GM21619 (cell line): ENCODE data around the gene ASCL2.

ENCODE experiments used
- ATAC-seq: cut with Tn5 transposase; IDR thresholded peaks from one replicate; pipeline ENCODE4 v1.9.1; 2021; ENCODE audit not compliant: unreplicated experiment

Gene ASCL2, protein sequence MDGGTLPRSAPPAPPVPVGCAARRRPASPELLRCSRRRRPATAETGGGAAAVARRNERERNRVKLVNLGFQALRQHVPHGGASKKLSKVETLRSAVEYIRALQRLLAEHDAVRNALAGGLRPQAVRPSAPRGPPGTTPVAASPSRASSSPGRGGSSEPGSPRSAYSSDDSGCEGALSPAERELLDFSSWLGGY

DNA sequence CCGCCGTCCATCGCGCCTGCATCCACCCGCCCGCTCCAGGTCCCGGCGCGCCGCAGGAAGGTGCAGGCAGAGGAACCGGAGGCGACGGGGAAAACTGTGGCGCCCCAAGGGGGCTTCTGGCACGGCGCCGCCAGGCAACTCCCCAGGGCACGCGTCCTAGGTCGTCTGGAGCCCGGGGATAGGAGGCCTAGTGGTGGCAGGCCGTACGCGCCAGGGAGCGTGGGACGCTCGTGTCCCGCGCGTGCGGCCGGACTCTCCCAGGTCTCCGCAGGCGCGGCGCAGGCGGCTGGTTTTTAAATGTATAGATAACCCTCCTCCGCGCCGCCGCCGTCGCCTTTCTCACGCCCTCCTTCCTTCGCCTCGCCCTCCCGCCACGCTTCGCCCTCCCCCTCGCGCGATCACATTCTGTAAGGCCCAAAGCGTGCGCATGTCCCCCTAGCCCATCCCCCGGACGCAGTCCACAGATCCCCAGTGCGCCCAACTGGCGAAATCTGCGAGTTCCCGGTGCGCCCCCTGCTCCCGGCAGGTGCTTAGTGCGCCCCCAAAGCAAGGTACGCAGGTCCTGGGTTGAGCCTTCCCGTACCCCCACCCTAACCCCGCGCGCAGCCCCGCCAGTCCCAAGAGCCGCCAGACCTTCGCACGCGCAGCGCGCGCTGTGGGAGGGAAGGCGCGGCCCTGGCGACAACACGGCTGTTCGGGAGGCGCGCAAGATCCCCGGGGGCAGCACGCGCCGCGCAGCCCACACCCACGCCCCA, at the start of gene ASCL2:
ASCL2 (minus strand) TSS at position 267 of the 755 bp plus-strand sequence; CDS start at position 11, 256 bp downstream.
- no peak for ATAC-seq

DNA sequence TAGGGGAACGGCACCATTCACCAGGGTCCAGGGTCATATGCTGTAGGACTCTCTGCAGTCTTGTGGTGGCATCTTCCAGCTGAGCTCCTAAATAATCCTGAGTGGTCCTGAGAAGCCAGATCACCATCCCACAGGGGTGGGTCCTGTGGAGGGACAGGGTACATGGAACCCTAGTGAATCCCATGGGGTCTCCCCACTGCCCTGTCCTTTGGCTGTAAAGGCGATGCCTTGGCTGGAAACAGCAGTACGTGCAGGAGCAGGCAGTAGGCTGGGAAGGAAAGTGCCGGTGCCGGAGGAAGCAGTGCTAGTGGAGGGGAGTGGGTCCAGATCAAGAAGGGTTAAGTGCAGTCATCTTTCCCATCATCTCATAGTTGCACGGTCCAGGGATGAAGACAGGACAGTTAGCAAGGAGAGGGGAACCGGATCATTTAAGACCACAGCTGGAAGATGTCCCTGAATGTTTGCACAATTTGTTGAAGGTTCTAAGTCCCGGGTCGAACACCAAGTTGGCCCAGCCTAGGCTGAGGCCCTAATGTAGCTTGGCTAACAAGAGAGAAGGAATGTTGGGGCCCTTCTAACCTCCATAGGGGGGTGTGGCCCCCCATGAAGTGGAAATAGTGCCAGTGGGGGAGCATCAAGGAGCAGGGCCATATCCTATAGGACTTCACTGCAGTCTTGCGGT, 49.5 kb upstream of the ASCL2 start:
- ATAC-seq: no peak

DNA sequence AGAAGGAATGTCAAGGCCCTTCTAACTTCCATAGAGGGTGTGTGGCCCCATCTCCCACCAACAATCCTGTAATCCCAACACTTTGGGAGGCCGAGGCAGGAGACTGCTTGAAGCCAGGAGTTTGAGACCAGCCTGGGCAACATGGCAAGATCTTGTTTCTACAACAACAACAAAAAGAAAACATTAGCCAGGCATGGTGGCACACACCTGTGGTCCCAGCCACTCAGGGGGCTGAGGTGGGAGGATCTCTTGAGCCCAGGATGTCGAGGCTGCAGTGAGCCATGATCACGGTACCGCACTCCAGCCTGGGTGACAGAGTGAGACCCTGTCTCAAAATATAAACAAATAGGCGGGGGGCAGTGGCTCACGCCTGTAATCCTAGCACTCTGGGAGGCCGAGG, 48.3 kb upstream of the ASCL2 start:
- no peak for ATAC-seq

DNA sequence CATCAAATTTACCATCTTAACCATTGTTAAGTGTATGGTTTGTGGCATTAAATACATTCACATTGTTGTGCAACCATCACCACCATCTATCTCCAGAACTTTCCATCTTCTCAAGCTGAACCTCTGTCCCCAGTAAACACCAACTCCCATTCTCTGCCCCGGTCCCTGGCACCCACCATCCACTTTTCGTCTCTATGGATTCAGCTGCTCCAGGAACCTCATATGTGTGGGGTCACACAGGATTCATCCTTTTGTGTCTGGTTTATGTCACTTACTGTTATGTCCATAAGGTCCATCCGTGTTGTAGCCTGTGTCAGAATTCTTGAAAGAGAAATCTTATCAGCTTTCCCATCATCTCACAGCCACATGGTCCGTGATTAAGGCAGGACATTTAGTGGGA, 47.7 kb upstream of the ASCL2 start:
- ATAC-seq: no peak

DNA sequence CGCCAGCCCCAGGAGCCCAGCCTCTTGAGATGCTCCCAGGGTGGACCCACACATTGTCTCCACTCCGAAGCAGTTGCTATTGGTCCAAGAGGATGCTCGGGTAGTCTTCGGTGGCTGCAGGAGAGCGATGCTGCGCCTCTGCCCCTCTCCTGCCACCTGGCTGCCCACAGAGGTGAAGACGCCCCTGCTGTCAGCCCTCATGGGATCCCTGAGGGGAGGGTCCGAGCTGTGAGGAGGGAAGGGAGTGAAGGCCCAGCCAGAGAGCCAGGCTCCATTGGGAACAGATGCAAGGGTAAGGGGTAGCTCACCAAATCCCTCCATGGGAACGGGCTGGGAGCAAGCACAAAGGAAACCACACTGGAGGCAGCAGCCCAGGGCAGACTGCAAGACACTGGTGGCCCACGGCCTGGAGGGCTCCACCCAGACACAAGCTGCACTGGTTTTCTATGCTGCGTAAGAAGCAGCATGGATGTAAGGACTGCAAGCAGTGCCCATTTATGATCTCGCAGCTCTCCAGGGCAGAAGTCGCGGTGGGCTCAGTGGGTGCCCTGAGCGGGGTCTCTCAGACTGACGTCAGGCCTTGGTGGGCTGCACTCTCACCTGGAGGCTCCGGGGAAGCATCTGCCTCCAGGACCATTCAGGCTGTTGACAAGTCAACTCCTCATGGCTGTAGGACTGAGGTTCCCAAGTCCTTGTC, 47.1 kb upstream of the ASCL2 start:
- no peak for ATAC-seq

DNA sequence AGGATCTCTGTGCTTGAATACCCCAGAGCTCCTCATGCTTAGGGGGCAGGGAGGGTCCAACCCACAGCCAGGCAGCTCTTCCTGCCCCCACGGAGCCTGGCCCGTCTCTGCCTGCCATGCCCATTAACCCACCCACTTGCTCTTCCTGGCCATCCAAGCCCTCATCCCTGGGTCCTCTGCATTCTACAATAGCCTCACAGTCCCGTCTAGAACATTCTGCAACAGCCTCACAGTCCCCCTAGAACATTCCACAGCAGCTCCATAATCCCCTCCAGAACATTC, 46.5 kb upstream of the ASCL2 start:
- ATAC-seq: no peak

DNA sequence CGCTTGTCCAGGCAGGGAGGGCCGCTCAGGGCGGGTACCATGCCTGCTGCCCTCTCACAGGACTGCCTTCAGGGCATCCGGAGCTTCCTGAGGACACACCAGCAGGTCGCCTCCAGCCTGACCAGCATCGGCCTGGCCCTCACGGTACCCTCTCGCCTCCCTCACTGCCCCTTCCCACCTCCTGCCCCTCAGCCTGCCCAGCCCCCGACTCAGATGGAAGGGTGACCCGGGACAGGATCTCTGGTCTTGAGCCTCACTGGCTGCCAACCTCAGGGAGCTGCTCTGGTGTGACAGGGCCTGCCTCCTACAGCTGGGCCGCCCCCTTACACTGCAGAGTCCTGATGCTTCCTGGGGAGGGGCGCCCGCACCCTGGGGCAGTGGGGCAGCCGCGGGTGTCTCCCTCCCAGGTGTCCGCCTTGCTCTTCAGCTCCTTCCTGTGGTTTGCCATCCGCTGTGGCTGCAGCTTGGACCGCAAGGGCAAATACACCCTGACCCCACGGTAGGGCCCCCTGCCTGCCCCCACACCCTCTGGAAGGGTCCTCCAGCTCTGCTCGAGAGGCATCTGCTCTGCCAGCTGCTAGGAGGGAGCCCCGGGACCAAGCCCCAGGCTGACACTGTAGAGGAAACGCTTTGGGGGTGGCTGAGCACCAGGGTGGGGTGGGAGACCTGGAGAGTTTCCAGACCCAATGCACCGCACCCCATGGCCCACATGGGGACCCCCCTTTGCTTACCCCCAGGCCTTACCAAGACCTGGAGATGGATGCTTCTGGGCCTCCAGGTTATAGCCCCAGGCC, 46.0 kb upstream of the ASCL2 start:
- ATAC-seq: no peak

DNA sequence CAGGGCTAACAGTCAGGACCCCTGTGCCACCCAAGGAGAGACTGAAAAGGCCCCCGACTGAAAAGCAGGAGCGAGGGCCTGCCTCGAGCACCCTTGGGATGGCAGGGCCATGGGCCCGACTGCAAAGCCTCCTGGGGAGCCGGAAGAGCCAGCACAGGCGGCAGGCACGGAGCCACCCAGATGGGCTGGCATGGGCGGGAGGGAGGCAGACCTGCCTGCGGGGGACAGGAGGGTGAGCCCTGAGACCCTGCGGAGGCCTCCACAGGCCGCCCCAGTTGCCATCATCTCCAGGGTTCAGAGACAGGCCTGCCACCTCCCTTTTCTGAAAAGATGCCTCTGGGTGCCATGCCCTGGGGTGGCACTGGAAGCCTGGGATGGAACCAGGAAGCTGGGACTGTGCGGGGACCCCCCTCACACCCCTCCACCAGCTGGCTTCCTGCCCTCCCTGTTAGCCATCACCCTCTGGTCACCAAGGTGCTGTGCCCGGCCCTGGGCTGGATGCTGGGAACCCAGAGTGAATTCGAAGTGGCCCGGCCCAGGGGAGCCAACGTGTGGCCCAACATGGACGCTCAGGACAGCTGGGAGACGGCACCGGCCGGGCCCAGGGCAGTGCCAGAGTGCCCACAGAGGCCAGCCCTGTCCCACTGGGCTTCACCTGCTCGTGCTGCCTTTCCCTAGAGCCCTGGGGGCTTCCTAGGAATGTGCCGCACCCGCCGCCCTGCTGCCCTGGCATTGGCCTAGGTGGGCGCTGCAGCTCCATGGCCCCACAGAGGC, 45.2 kb upstream of the ASCL2 start:
- ATAC-seq: no peak

DNA sequence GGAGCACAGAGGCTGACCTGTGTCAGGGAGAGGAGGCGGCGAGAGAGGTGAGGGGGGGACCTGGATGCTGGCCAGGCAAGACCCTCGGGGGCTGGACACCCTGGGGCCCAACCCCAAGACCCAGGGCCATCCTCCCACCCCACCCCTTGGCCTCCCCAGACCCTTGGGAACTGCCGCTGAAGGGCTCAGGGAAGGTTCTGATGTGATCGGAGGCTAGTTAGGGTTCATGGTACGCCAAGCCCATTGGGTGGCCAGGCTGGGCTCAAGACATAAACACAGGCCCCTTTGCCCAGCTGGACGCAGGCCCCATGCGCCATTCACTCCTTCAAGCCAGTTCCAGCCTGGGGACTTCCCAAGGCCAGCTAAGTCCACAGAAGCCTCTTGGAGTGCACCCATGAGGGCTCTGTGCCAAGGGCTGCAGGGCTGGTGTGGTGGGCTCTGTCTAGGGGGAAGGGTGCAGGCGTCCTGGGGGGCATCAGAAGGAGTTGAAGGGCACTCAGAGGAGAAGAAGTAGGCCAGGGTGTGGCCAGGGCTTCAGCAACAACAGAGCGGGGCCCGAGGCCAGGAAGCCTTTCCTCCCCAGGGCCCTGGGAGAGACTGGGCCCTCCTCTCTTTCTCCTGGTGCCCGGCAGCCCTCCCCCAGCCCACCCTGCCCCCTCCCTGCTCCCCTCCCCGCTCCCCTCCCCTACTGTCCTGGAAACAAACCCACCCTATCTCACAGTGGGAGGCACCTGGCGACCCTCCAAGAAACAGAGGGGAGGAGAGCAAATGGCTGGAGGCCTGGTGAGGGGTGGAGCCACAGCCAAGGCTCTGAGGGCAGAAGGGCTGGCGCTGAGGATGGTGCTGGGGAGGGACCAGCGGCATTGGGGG, 44.4 kb upstream of the ASCL2 start:
- no peak for ATAC-seq

DNA sequence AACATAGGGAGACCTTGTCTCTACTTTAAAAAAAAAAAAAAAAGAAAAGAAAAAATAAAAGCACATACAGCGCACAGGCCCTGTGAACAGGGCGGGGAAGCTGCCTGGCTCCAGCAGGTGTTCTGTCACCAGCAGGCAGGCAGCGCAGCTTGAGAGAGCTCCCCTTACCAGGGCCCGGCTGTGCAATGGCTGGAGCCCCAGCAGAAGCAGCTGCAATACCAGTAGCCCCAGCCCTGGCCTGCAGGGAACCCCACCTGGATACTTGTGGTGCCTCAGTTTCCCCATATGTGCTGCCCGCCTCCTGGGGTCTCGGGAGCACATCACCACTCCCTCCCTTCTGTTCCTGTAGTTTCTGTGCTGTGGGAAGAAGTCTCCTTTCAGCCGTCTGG, 43.7 kb upstream of the ASCL2 start:
- ATAC-seq: no peak

DNA sequence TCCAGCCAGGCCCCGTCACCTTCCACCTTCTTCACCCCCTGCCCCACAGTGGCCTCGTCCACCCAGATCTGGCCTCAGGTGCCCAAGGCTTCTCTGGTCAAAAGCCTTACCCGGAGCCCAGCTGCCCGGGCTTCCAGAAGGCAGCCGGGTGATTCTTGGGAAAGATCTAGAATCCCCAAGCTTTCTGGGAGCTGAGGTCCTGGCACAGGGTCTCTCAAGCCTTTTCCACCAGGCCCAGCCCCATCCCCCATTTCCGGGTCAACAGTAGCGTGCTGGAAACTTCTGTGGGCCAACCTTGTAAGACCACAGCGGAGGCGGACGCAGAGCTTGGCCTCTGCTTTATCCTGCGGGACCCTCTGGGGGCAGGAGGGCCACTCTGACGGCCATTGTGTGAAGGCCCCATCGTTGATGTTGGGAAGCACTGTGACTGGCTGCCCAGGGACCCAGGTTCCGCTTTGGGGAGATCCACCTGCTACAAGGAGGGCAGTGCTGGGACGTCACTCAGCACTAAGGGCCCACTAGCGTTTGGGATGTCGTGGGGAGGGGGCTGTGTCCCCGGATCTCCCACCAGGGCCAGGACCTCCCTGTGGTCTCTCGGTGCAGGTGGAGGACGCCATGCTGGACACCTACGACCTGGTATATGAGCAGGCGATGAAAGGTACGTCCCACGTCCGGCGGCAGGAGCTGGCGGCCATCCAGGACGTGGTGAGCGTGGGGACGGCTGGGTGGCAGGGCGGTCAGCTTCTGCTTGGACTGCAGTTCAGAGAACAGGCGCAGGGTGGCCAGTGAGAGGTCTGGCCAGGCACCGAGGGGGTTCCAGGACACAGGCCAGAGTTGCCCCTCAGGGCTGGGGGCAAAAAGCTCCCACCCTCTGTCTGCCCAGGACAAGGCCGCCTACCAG, 42.9 kb upstream of the ASCL2 start:
- ATAC-seq: no peak

DNA sequence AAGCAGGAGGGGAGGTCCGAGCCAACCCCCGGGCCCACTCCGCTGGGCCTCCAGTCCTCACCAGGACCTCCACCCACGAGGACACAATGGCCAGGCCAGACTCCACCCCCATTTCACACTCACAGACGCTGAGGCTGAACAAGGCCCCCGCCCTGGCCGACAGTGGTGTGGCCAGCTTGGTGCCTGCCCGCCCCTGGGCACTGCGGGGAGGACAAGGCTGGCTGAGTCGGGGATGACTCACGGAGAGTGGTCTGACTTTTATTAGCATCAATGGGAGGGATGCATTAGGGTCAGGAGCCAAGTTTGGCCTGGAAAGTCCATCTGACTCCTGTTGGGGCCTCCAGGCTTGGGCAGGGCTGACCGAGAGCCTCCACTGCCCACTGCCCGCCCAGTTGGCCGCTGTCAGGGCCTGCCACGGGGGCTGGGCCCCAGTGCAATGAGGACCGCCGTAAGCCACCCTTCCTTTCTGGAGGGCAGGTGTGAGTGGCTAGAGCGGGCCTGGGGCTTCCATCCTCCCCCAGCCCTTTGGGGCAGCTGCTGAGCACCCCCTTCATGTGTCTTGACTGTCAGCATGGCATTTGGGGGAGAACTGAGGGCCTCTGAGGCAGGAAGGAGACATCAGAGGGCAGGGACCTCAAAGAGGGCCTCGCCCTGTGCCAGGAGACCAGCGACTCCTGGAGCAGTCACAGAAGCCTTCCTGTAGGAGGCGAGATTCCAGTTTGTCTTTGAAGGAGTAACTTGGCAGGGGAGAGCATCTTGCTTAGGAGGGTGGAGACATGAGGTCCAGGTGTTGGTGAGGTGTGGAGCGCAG, 42.0 kb upstream of the ASCL2 start:
- ATAC-seq: no peak

DNA sequence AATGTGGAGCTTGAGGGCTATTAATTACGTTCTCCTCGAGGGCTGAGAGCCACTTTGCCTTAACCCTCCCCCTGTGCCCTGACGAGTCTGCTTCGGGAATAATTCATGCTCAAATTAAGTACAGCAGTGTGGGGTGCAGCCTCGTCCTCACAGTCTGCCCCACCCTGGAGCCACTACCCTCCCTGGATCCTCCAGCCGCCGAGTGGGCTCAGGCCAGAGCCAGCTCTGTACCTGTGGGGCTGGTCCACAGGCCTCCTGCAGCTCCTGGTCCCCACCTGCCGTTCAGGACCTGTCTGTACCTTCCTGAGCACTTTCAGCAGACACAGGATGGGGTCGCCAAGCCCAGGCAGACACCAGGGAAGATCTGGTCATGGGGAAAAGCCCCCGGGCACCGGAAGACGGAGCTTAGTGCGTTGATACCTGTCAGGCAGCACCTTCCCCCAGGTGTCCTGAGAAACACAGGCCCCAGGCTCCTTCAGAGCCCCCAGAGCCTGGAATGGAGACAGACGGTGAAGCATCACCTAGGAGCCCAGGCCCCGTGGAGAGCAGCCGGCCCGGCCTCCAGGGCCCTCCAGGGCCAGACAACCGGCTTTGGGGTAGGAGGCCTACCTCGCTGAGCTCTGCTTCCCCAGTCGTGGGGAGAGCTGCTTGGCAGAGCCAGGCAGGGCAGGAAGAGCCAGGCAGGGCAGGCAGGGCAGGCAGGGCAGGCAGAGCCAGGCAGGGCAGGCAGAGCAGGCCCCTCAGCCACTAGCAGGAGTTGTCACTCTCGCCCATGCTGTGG, 41.2 kb upstream of the ASCL2 start:
- ATAC-seq: no peak

DNA sequence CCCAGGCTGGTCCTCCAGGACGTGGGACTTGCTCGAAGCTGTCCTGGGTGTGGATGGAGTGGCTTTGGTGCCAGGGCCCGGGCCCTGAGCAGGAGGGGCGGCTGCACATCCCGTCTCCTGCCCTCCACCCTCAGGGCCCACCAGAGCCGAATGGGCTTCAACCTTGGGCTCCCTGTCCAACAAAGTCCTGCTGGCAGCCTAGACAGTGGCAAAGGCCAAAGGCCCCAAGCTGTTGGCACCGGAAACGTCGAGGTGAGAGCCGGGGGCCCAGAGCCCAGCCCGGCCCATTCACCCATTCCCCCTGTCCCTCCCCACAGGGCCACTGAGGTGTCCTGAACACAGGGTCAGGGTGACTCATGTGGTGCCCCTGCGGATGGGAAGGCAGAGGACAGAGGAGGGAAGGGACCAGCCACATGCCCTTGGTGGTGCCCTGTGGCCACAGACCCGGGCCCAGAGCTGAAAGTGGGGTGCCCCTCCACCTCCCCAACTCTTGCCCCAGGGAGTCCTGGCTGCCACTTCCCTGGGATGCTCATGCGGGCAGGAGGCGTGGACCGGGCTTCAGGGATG, 40.5 kb upstream of the ASCL2 start:
- ATAC-seq: no peak

DNA sequence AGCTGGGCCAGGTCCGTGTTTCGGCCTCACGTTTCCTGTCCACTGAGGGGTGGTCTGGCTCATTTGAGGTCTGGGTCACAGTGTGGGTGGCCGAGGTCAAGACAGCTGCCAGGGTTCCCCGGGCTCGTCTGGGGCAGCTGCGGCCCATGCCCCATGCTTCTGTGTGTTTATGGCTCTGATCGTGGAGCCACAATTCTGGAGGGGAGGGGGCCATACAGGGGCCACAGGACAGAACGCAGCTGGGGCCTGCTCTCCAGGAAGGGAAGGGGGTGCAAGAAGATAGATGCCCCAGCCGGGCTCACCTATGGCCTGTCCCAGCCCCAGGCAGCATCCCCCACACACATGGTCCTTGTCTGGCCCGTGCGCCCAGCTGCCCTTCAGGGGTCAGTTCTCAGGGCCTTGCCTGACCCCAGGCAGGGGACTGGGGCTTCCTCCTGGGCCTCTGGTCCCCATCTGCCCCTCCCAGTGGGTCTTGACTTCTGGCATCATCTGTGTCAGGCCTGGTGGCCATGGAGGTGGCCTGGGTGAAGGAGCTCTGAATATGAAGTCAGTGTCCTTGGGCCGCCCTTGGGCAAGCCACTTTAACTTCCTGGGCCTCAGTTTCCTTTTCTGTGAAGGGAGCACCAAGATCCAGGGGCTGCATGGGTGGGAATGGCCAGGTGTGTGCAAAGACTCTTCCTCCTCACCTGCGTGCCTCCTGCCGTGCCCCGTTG, 39.8 kb upstream of the ASCL2 start:
- ATAC-seq: no peak
